ENCODE measurements around the gene HPGD. TPM values are rescaled to one million over a fixed set of nuclear protein-coding genes. Genes with fewer than 3 reads are reported as not detected.

HPGD gene
- total RNA-seq, 2 donors from 2014 or later: 62.3 to 159 TPM

GRCh38 chr4:174479140-174479539 lies 43.1 kb downstream of the HPGD start:
- Histone ChIP-seq H3K36me3 (no peaks in the 10 kb centered on the region), H3K4me3 (no peak overlapping the region), H3K27me3 (no peaks in the 10 kb centered on the region), H3K9me3 (no peaks in the 10 kb centered on the region), H3K9ac (ENCODE audit: low read depth in 2 of 2, low read length in 2 of 2) (no peak overlapping the region), H3K27ac (no peak overlapping the region), H3K4me1 (no peaks in the 10 kb centered on the region)
- intact Hi-C loops (cut with DNase I): no loop called here
- no peak for DNase-seq
- TF ChIP-seq, protein P1, sequence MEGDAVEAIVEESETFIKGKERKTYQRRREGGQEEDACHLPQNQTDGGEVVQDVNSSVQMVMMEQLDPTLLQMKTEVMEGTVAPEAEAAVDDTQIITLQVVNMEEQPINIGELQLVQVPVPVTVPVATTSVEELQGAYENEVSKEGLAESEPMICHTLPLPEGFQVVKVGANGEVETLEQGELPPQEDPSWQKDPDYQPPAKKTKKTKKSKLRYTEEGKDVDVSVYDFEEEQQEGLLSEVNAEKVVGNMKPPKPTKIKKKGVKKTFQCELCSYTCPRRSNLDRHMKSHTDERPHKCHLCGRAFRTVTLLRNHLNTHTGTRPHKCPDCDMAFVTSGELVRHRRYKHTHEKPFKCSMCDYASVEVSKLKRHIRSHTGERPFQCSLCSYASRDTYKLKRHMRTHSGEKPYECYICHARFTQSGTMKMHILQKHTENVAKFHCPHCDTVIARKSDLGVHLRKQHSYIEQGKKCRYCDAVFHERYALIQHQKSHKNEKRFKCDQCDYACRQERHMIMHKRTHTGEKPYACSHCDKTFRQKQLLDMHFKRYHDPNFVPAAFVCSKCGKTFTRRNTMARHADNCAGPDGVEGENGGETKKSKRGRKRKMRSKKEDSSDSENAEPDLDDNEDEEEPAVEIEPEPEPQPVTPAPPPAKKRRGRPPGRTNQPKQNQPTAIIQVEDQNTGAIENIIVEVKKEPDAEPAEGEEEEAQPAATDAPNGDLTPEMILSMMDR (IDR thresholded peaks at IDR 0.05): no peak

DNA sequence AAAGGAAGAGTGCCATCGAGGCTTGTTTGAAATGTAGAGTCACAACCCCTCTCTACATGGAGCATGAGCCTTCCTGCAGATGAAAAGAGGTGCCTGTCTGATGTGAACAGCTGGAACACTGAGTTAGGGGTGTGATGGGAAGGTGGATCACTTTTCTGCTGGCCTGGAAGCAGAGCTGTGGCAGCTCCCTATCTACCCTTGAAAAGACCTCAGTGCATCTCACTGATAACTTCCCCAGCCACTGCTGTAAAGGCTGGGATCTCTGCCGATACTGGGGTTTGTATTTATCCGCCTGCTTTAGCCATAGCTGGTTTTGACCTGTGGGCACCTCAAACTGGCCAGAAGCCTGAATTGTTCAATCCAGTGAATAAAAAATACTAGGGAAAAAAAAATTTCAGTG lies 46.8 kb downstream of the HPGD start:
- Histone ChIP-seq H3K4me3 (no peak overlapping the region), H3K36me3 (no peaks in the 10 kb centered on the region), H3K27me3 (no peaks in the 10 kb centered on the region), H3K27ac (no peak overlapping the region), H3K9ac (ENCODE audit: low read depth in 2 of 2, low read length in 2 of 2) (no peak overlapping the region), H3K4me1 (no peaks in the 10 kb centered on the region), H3K9me3 (no peaks in the 10 kb centered on the region)
- TF ChIP-seq, protein P1 (IDR thresholded peaks at IDR 0.05): no peak
- intact Hi-C loops (cut with DNase I): no loop called here
- no peak for DNase-seq

GRCh38 chr4:174474457-174475075 lies 47.7 kb downstream of the HPGD start:
- no peak for DNase-seq
- no peak overlapping the region for H3K9ac ChIP-seq (ENCODE audit: low read depth in 2 of 2, low read length in 2 of 2)
- no peaks in the 10 kb centered on the region for H3K9me3 ChIP-seq
- no peak overlapping the region for H3K4me3 ChIP-seq
- no peaks in the 10 kb centered on the region for H3K27me3 ChIP-seq
- no peaks in the 10 kb centered on the region for H3K36me3 ChIP-seq
- TF ChIP-seq, protein P1 (IDR thresholded peaks at IDR 0.05): no peak
- intact Hi-C loops (cut with DNase I): no loop called here
- no peak overlapping the region for H3K27ac ChIP-seq
- H3K4me1 ChIP-seq: no peaks in the 10 kb centered on the region

GRCh38 chr4:174467107-174467506 lies 55.2 kb downstream of the HPGD start:
- TF ChIP-seq, protein P1 (IDR thresholded peaks at IDR 0.05): no peak
- intact Hi-C loops (cut with DNase I): no loop called here
- DNase-seq: no peak
- H3K27ac ChIP-seq: no peak overlapping the region
- no peaks in the 10 kb centered on the region for H3K36me3 ChIP-seq
- no peak overlapping the region for H3K4me3 ChIP-seq
- no peak overlapping the region for H3K9ac ChIP-seq (ENCODE audit: low read depth in 2 of 2, low read length in 2 of 2)
- H3K27me3 ChIP-seq: no peaks in the 10 kb centered on the region
- H3K4me1 ChIP-seq: no peaks in the 10 kb centered on the region
- H3K9me3 ChIP-seq: no peaks in the 10 kb centered on the region

DNA sequence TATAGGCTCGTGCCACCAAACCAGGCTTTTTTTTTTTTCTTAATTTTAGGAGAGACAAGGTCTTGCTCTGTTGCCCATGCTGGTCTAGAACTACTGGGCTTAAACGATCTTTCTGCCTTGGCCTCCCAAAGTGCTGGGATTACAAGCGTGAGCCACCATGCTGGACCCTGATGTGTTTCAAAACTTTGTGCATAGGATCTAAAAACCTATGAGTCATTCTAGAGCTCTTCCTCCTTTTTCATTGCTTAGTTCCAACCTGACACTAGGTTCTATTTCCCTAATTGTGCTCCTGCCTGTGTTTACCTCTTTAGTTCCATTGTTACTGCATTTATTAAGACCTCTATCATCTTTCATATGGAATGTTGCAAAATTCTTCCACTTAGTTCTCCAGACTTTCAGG lies 57.3 kb downstream of the HPGD start:
- intact Hi-C loops (cut with DNase I): no loop called here
- Histone ChIP-seq H3K27me3 (no peaks in the 10 kb centered on the region), H3K9ac (ENCODE audit: low read depth in 2 of 2, low read length in 2 of 2) (no peak overlapping the region), H3K27ac (no peak overlapping the region), H3K4me1 (no peaks in the 10 kb centered on the region), H3K4me3 (no peak overlapping the region), H3K36me3 (no peaks in the 10 kb centered on the region), H3K9me3 (no peaks in the 10 kb centered on the region)
- TF ChIP-seq, protein P1 (IDR thresholded peaks at IDR 0.05): no peak
- no peak for DNase-seq
